Measurements from ENCODE around the gene ARHGAP26.
"Not testable (repeated sequence)": the region's sequence is repeated elsewhere in the genome, so short reads cannot be mapped to it uniquely, and the experiment has no call there.

ARHGAP26 gene

DNA sequence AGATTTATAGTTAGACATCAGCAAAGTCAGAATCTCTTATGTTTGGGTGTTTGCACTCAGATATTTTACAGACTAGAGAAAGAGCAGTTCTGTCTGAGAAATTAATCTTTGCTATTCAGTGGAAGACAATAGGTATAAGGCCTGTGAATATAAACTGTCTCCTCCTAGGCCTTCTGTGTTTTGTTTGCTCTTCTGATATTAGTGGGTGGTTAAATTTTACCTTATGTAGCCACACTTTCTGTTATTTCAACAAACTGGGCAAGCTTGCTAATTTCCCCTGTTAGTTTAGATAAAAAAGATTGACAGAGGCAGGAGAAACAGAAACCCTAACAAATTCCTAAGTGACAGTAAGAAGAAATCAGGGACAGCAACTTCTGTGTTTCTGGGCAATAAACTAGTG, 141.6 kb downstream of the ARHGAP26 start:
- no peak for DNase-seq

GRCh38 chr5:142913728-142914338, 143.7 kb downstream of the ARHGAP26 start:
- no peak for DNase-seq

- no peak for DNase-seq
Observed at GRCh38 chr5:142915038-142915437, 144.9 kb downstream of the ARHGAP26 start.

GRCh38 chr5:142915813-142916424, 145.7 kb downstream of the ARHGAP26 start:
- no peak for DNase-seq

DNA sequence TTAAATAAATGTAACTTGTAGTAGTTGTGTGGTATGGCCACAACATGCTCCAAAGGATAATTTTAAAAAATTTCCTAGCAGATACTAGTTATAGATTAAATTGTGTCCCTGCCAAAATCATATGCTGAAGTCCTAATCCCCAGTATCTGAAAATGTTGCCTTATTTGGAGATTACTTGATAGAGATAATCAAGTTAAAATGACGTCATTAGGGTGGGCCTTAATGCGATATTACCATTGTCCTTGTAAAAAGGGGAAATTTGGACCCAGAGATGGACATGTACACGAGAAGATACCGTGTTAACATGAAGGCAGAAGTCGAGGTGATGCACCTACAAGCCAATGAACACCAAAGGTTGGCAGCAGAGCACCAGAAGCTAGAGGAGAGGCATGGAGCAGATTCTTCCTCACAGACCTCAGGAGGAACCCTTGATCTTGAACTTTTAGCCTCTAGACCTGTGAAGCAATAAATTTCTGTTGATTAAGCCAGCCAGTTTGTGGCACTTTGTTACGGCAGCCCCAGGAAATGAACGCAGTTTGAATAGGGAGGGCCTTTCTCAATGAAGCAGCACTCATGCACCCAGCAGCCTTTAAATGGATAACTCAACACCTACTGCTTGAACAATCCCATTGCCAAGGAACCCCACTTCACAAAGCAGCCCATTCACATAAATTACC, 148.9 kb downstream of the ARHGAP26 start:
- no peak for DNase-seq

- no peak for DNase-seq
Observed at GRCh38 chr5:142920849-142921612, 150.9 kb downstream of the ARHGAP26 start.

- no peak for DNase-seq
Observed at GRCh38 chr5:142922223-142922952, 152.2 kb downstream of the ARHGAP26 start.

GRCh38 chr5:142924135-142924883, 154.1 kb downstream of the ARHGAP26 start:
- no peak for DNase-seq

- no peak for DNase-seq
Observed at GRCh38 chr5:142925795-142926194, 155.6 kb downstream of the ARHGAP26 start.

GRCh38 chr5:142926549-142926948, 156.4 kb downstream of the ARHGAP26 start:
- DNase-seq: no peak

- DNase-seq: not testable (repeated sequence)
Observed at GRCh38 chr5:142928999-142929398, 158.8 kb downstream of the ARHGAP26 start.

DNA sequence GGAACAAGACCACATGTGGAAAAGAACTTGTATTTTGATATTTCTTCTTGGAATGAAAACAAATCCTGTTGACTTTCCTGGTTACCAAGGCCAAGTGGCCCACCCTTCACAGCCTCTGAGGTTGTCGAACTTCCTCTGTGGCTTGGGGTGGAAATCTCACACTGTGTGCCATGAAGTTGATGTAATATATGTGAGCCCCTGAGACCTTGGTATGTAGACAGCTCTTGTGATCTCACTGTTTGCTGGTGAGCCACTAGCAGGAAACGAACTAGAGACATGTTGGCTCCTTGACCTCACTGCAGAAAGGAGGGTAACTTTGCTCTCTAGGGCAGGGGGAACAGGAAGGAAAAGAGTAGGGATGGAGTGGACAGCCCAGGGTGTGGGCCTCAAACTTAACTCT, 159.4 kb downstream of the ARHGAP26 start:
- DNase-seq: no peak

GRCh38 chr5:142930395-142931110, 160.4 kb downstream of the ARHGAP26 start:
- DNase-seq: no peak

GRCh38 chr5:142931896-142932686, 161.9 kb downstream of the ARHGAP26 start:
- no peak for DNase-seq

- DNase-seq: no peak
Observed at GRCh38 chr5:142934051-142934762, 164.0 kb downstream of the ARHGAP26 start.

- no peak for DNase-seq
Observed at GRCh38 chr5:142935014-142935413, 164.8 kb downstream of the ARHGAP26 start.

- no peak for DNase-seq
Observed at GRCh38 chr5:142937374-142937773, 167.2 kb downstream of the ARHGAP26 start.

DNA sequence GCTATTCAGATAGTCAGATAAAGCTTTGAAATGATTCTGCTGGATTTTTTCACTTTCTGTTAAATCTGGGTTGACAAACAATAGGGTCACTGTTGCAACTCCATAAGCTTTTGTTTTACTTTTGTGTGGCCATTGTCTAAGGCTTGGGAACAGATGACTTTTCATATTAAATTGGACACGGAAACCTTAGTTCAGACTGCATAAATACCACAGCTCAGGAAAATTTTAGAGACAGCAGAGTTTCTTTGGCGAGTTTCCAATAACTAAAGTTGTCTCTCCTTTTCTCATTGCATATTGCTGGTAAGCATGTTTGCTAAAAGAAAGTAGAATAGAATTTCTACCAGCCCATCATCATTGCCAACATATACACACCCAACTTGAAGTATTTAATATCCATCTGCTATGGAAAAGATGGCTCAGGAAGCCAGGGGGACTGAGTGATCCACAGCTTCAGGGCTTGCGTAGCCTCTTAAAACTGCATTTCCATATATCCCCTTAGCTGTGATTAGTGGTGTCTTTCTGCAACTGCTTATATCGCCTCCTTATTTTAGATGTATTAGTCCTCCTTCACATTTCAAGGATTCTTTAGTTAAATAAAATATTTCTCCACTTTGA, 168.2 kb downstream of the ARHGAP26 start:
- no peak for DNase-seq

DNA sequence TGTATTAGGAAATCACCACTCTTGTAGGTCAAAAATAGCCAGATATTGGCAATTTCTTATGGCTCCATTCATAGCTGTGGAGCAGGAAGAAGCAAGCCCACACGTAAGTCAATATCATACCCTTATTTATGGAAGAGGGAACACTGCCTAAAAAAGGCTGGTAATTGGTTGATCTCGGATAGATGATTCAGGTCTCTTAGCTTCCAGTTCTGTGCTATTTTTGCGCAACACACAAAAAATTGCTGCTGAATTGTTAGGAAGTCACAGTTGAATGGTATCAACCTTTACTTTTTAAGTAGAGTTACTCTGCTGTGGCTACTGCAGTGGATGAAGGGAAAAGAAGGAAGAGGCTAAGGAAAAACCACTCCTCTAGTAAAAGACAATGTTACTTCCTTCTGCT, 168.8 kb downstream of the ARHGAP26 start:
- DNase-seq: no peak
